Measurements from ENCODE around the gene ARFRP1.

GRCh38 chr20:63706027-63706695 lies 1.6 kb downstream of the ARFRP1 start:
- TF ChIP-seq CTCF (IDR thresholded peaks at IDR 0.05) = no peak
- no peak for TF ChIP-seq EZH2 (IDR thresholded peaks at IDR 0.05; ENCODE audit: borderline replicate concordance, insufficient read depth, low read depth, low read length, poor library complexity, severe bottlenecking)
